AG10803 (cell line): Measurements from ENCODE around the gene PHF21A.

ENCODE experiments used
- DNase-seq: peaks from one replicate; pipeline ENCODE4 v3.0.0; 2010; ENCODE audit warnings: low read depth
- H3K4me3 ChIP-seq: 2 replicates; pipeline ENCODE4 v1.5.1; 2011; ENCODE audit warnings: mild to moderate bottlenecking, low read length, control low read depth
- CTCF ChIP-seq: conservative IDR thresholded peaks from 2 replicates; pipeline ENCODE4 v1.5.1; 2011; ENCODE audit warnings: mild to moderate bottlenecking, low read length, control low read depth, inconsistent platforms

Gene PHF21A

GRCh38 chr11:46079662-46080061 is 41.6 kb downstream of the PHF21A start:
- no peak for DNase-seq
- no peak for TF ChIP-seq CTCF
- no peak overlapping the region for H3K4me3 ChIP-seq

- no peak overlapping the region for H3K4me3 ChIP-seq
- peak; percentile 26; the same call in 1 of the 2 replicates for TF ChIP-seq CTCF
- no peak for DNase-seq
Measured at GRCh38 chr11:46075928-46076327, 45.3 kb downstream of the PHF21A start.

- TF ChIP-seq CTCF = no peak
- H3K4me3 ChIP-seq = no peak overlapping the region
- DNase-seq = peak; percentile 16
Measured at GRCh38 chr11:46075168-46075567, 46.1 kb downstream of the PHF21A start.

- TF ChIP-seq CTCF = no peak
- DNase-seq = no peak
- no peak overlapping the region for H3K4me3 ChIP-seq
Measured at GRCh38 chr11:46073632-46074031, 47.6 kb downstream of the PHF21A start.

- H3K4me3 ChIP-seq = no peak overlapping the region
- TF ChIP-seq CTCF = no peak
- peak; percentile 9 for DNase-seq
Measured at GRCh38 chr11:46072172-46072964, 48.9 kb downstream of the PHF21A start.

- no peak for DNase-seq
- TF ChIP-seq CTCF = no peak
- H3K4me3 ChIP-seq = no peak overlapping the region
Measured at GRCh38 chr11:46071091-46071490, 50.2 kb downstream of the PHF21A start.

- TF ChIP-seq CTCF = no peak
- DNase-seq = no peak
Measured at GRCh38 chr11:46069595-46069994, 51.7 kb downstream of the PHF21A start.

More at GRCh38 chr11:46069595-46069994, 51.7 kb downstream of the PHF21A start:
- H3K4me3 ChIP-seq = no peak overlapping the region
